ENCODE data around the gene GRM4.
A peak's percentile ranks its signal among the peaks of the same experiment; 100 is the strongest.

The GRM4 gene

DNA sequence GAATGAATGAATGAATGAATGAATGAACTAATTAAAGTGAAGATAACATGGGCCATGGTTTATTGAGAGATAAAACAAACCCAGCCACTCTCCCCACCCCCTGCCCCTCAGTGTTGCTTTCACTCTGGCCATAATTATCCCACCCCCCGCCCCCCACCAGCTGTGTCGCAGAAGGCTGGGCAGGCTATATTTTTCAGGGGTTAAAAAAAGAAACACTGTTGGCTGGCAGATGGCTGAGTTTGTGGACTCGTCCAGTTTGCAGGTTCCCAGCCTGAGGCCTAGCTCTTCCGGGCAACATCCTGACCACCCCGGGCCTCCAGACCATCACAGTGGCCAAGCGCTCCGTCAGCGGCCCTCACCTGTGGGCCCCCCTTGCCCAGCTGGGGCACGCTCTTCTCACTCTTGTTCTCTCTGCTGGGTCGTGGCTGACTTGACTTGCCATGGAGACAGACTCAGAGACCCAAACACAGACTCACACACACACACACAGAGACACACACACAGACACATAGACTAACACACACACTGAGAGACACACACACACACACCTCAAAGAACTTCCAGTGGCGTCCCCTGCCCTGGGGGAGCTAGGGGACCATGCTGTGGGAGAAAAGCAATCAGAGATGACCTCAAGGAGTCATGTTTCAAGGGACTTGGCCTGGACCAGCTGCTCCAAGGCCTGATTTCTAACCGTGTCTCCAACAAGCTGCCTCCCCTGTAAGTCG lies 2.2 kb upstream of the GRM4 start:
- H3K36me3 ChIP-seq (ENCODE audit: insufficient read depth, low read length) = no peaks in the 10 kb centered on the region
- H3K4me3 ChIP-seq (ENCODE audit: low read length) = no peak overlapping the region
- H3K27me3 ChIP-seq (ENCODE audit: insufficient read depth, low read length) = peaks cover 69% of the 10 kb centered on the region
- 76% methylated on average over 12 of the region's 13 CpGs for WGBS
- peaks cover 24% of the 10 kb centered on the region for H3K4me1 ChIP-seq (ENCODE audit: insufficient read depth, low read length)
- no peaks in the 10 kb centered on the region for H3K9me3 ChIP-seq (ENCODE audit: insufficient read depth, low read depth, low read length)
- H3K27ac ChIP-seq (ENCODE audit: low read depth, low read length) = no peak overlapping the region
- no peak overlapping the region for H3K9ac ChIP-seq (ENCODE audit: low read depth, low read length)

DNA sequence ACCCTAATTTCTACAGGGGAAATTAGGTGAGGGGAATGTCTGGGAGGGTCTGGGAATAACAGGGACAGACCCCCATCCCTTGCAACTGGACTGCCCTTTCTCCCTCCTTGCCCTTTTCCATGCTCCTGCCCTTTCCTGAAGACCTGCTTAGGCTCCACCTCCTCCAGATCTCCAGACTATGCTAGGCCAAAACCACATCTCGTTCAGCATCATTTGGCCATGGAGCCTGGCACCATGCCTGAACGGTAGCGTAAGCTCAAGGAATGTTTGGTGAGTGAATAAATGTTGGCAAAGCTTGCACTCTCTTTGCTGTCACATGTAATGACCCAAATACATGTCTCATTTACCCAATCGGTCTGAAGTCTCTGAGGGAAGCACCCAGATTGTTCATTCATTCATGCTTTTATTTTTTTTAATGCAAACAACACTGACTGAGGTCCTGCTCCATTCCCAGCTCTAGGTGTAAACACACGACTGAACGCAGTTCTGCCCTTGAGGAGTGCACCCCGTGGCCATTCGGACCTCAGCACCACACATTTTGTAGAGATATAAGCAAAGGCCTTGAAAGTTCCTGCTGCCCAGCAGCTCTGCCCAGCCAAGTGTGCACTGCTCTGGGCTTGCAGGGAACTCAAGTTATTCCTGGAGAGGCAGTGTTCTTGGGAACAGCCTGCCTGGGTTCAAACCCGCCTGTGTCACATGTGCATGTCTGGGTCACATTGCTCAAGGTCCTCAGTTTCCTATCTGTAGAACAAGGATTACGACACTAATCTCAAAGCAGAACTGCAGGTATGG lies 1.1 kb upstream of the GRM4 start:
- Histone ChIP-seq H3K27ac (ENCODE audit: low read depth, low read length) (no peak overlapping the region), H3K4me1 (ENCODE audit: insufficient read depth, low read length) (peaks cover 33% of the 10 kb centered on the region), H3K9ac (ENCODE audit: low read depth, low read length) (no peak overlapping the region), H3K9me3 (ENCODE audit: insufficient read depth, low read depth, low read length) (no peaks in the 10 kb centered on the region), H3K4me3 (ENCODE audit: low read length) (no peak overlapping the region), H3K36me3 (ENCODE audit: insufficient read depth, low read length) (no peaks in the 10 kb centered on the region), H3K27me3 (ENCODE audit: insufficient read depth, low read length) (peaks cover 69% of the 10 kb centered on the region)
- 86% methylated on average over 10 of the region's 10 CpGs for WGBS

DNA sequence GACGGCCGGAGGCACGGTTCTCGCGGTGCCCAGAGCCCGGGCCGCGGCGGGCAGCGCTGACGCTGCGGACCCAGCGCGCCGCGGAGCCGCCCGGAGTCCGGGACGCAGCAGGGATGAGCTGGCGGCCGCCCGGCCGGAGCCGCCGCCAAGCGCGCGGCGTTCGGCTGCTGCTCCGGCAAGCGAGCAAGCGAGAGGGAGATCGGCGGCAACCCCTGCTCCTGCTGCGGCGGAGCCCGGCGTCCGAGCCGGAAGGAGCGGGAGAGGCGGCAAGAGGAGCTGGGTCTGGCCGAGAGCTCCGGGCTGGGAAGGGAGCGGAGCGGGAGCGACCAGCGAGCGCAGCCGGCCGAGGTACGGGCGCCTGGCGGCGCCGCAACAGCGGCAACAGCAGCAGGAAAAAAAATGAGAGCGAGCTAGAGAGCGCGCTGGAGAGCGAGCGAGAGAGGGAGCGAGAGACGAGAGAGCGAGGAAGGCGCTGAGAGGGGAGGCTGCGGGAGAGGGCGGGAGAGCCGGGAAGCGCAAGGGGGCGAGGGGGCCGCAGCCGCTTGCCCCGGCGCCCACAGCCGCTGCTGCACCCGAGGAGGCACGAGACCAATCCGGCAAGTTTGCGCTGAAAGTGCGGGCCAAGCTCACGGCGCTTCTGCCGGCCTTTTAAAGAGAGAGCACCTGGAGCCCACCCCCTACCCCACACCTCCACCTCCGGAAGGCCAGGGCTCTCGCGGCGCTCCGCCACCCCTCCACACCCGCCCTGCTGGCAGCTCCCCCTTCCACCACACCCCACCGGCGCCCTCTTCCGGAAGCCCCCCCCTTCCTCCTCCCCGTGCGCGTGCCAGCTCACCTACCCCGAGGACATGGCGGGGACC lies 496 bp downstream of the GRM4 start:
- Histone ChIP-seq H3K9ac (ENCODE audit: low read depth, low read length) (peak overlapping the region; percentile 70), H3K27ac (ENCODE audit: low read depth, low read length) (peak overlapping the region; percentile 16; the same call in 1 of the 2 replicates), H3K4me3 (ENCODE audit: low read length) (peak overlapping the region; percentile 74), H3K4me1 (ENCODE audit: insufficient read depth, low read length) (peaks cover 40% of the 10 kb centered on the region), H3K27me3 (ENCODE audit: insufficient read depth, low read length) (peaks cover 55% of the 10 kb centered on the region), H3K36me3 (ENCODE audit: insufficient read depth, low read length) (no peaks in the 10 kb centered on the region), H3K9me3 (ENCODE audit: insufficient read depth, low read depth, low read length) (no peaks in the 10 kb centered on the region)
- WGBS = under 1% methylated on average over 100 of the region's 100 CpGs

DNA sequence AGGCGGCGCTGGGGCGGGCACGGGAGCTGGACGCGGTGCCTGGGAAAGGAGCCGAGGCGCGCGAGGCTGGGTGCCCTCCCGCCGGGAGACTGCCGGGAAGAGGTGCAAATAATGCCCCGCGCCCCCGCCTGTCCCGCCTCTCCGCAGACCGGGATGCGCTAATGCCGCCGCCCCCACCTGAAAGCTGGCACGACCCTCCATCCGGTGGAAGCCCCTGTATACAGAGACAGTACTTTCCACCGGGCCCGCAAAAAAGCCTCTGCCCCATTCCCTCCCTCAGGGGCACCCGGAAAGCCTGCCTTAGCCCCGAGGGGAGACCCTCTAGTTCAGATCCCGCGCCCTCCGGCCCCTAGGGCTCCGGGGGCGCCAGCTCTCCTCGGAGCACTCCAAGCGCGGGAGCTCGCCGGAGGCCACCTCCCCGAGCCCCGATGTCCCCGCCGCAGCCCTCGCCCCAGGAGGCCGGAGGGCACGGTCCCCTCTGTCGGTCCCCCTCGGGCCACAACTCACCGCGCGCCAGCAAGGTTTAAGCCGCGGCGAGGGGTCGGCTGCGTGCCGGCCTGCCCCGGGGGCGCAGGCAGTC lies 1.2 kb downstream of the GRM4 start:
- H3K4me1 ChIP-seq (ENCODE audit: insufficient read depth, low read length) = peaks cover 36% of the 10 kb centered on the region
- under 1% methylated on average over 58 of the region's 58 CpGs for WGBS

DNA sequence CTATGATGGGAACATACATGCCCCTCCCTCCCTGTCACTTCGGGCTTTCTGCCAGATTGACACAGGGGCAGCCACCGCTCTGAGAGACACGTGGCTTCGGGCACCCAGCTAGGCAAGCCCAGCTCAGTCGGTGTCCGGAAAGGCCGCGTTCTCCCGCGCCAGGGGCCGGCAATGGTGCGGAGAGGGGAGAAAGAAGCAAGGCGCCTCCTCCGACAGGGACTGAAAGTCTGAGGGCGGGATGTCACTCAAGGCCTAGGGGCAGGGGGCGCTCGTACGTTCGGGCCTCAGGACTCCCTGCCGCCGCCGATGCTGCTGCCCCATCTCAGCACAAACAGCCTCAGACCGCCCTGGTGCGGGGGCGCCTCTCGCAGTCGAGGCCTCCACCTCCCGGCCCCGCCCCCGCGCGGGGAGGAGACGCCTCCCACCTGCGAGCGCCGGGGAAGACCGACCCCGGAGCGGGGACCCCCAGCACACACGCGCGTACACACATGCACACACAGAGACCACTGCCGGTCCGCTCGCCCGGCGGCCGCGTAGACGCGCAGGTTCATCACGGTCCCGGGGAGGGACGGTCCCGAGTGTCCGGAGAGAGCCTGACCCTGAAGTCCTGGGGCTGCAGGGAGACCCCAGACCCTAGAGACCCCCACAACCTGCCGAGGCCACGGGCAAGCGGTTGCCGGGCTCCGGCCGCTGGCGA lies 1.9 kb downstream of the GRM4 start:
- Histone ChIP-seq H3K36me3 (ENCODE audit: insufficient read depth, low read length) (no peaks in the 10 kb centered on the region), H3K4me1 (ENCODE audit: insufficient read depth, low read length) (peaks cover 43% of the 10 kb centered on the region), H3K27me3 (ENCODE audit: insufficient read depth, low read length) (peaks cover 55% of the 10 kb centered on the region), H3K4me3 (ENCODE audit: low read length) (peak overlapping the region; percentile 74), H3K9ac (ENCODE audit: low read depth, low read length) (peak overlapping the region; percentile 70; the same call in 1 of the 2 replicates), H3K27ac (ENCODE audit: low read depth, low read length) (no peak overlapping the region), H3K9me3 (ENCODE audit: insufficient read depth, low read depth, low read length) (no peaks in the 10 kb centered on the region)
- under 1% methylated on average over 63 of the region's 63 CpGs for WGBS

More for the DNA sequence above, 1.2 kb downstream of the GRM4 start:
- peaks cover 55% of the 10 kb centered on the region for H3K27me3 ChIP-seq (ENCODE audit: insufficient read depth, low read length)
- H3K27ac ChIP-seq (ENCODE audit: low read depth, low read length) = no peak overlapping the region
- H3K9me3 ChIP-seq (ENCODE audit: insufficient read depth, low read depth, low read length) = no peaks in the 10 kb centered on the region
- H3K4me3 ChIP-seq (ENCODE audit: low read length) = peak overlapping the region; percentile 74
- H3K9ac ChIP-seq (ENCODE audit: low read depth, low read length) = peak overlapping the region; percentile 70; the same call in 1 of the 2 replicates
- no peaks in the 10 kb centered on the region for H3K36me3 ChIP-seq (ENCODE audit: insufficient read depth, low read length)

DNA sequence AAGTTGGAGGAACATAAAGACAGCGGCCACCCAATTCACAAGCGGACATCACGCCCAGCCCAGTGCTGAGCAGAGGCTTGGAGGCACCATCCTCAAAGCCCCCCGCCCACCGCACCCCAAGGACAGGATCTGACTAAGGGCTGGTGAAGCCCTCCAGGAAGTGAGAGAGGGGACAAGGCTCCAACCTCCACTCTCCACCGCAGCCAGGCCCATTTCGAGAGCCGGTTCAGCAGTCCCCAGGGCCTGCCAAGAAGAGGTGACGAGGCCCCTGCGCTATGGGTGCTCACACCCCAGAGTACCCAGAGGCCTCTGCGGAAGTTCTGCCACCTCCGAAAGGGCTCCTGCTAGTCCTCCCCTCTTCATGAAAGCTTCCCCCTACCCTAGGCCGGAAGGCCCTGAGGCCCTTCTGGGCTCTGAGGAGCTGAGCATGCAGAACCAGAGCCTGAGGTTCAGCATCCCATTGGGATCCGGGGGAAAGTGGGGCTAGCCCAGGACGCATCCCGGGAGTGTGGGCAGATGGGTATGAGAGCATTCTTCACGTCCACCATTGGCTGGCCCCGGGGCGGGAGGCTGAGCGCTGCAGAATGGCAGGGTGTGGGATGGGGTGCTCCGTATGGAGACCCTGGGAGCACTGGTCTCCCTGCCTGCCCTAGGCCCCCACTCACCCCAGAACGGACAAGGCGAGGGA lies 2.5 kb downstream of the GRM4 start:
- WGBS = 59% methylated on average over 23 of the region's 23 CpGs
- Histone ChIP-seq H3K4me3 (ENCODE audit: low read length) (peak overlapping the region; percentile 74), H3K27ac (ENCODE audit: low read depth, low read length) (no peak overlapping the region), H3K4me1 (ENCODE audit: insufficient read depth, low read length) (peaks cover 47% of the 10 kb centered on the region), H3K9me3 (ENCODE audit: insufficient read depth, low read depth, low read length) (no peaks in the 10 kb centered on the region), H3K9ac (ENCODE audit: low read depth, low read length) (no peak overlapping the region), H3K27me3 (ENCODE audit: insufficient read depth, low read length) (peaks cover 55% of the 10 kb centered on the region), H3K36me3 (ENCODE audit: insufficient read depth, low read length) (no peaks in the 10 kb centered on the region)

DNA sequence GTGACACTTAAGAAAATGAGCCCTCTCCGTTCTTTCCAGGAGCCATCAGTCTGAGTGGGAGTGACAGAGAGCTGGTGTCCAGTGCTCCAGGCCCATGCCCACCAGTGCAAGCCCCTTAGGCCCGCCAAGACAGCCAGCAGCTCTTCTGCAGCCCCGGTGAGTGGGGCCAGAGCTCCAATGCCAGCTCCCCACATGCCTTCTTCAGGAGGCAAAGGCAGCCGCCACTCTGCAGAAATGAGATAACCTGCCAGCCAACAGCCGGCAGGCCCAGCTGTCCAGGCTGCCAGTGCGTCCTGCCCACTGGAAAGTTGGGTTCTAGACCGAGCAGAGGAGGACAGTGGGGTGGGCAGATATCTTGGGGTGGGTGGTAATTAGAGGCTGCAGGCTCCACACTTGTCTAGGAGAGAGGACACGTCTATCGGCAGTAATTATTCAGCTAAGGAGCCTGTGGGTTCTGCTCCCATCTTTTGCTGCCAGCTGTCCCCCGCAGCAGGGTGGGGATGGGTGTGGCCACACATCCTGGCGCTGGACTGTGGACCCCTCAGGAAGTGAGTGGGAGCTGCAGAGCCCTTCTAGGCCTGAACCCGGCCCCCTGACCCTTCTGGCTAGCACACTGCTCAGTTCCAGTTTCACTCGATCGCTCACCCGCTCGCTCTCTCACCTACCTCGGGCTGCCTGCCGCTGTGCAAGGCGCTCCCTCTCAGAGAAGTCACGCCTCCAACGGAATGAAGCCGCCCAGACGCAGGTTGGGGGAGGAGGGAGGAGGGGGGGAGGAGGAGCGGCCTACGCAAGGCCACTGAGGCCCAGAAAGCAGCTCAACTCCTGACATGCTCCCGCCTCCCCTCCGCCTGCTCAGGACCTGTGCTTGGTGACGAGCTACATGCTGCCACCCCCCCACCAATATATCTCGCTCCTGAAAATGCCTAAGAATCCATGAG lies 3.6 kb downstream of the GRM4 start:
- peaks cover 52% of the 10 kb centered on the region for H3K27me3 ChIP-seq (ENCODE audit: insufficient read depth, low read length)

DNA sequence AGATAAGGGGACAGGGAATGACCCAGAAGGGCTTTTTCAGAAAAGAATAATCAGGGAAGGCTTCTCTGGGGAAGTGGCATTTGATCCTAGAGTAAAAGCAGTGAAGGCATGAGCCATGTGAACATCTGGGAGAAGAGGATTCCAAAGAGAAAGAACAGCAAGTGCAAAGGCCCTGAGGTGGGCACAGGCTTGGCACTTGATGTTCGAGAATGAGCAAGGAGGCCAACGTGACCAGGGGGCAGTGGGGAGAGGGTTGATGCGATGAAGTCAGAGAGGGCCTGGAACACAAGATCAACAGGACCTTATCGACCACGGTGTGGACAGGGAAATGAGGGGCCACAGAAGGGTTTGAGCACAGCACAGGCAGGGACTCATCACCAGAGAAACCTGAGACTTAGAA lies 5.8 kb downstream of the GRM4 start:
- H3K27me3 ChIP-seq (ENCODE audit: insufficient read depth, low read length) = peaks cover 29% of the 10 kb centered on the region
- H3K27ac ChIP-seq (ENCODE audit: low read depth, low read length) = no peak overlapping the region
- H3K9me3 ChIP-seq (ENCODE audit: insufficient read depth, low read depth, low read length) = no peaks in the 10 kb centered on the region
- no peak overlapping the region for H3K9ac ChIP-seq (ENCODE audit: low read depth, low read length)
- no peak overlapping the region for H3K4me3 ChIP-seq (ENCODE audit: low read length)
- 93% methylated on average over 5 of the region's 5 CpGs for WGBS
- H3K4me1 ChIP-seq (ENCODE audit: insufficient read depth, low read length) = peaks cover 53% of the 10 kb centered on the region
- no peaks in the 10 kb centered on the region for H3K36me3 ChIP-seq (ENCODE audit: insufficient read depth, low read length)

More for the DNA sequence above, 3.6 kb downstream of the GRM4 start:
- no peaks in the 10 kb centered on the region for H3K36me3 ChIP-seq (ENCODE audit: insufficient read depth, low read length)
- H3K4me1 ChIP-seq (ENCODE audit: insufficient read depth, low read length) = peaks cover 51% of the 10 kb centered on the region
- H3K27ac ChIP-seq (ENCODE audit: low read depth, low read length) = no peak overlapping the region
- 27% methylated on average over 29 of the region's 29 CpGs for WGBS
- peak overlapping the region; percentile 26 for H3K4me3 ChIP-seq (ENCODE audit: low read length)
- no peak overlapping the region for H3K9ac ChIP-seq (ENCODE audit: low read depth, low read length)
- no peaks in the 10 kb centered on the region for H3K9me3 ChIP-seq (ENCODE audit: insufficient read depth, low read depth, low read length)

DNA sequence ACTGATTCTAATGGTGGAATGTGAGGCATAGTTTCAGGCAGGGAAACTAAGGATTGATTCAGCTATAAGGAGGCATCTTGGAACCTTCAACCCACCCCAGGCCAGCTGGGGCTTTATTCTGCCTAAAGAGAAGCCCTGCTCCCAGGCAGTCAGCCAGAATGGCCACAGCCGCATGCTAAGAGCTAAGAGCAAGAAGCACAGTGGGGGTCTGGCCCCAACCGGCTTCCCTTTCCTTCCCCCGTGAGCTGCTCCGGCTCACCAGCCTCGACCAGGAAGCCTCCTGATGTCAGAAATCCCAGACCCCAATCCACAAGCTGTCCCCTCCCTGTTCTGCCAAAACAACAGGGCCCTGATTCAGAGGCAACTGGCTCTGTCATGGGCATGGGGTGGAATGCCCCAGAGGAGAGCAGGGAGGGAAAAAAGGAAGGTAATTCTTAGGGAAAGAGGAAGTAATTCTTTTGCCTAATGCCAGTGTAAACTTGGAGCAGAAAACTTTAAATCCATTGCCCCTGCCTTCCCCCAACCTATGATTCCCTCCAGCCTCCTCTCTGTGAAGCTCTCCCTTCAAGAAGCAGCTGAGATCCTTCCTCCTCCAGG lies 6.9 kb downstream of the GRM4 start:
- H3K4me3 ChIP-seq (ENCODE audit: low read length) = no peak overlapping the region
- no peaks in the 10 kb centered on the region for H3K9me3 ChIP-seq (ENCODE audit: insufficient read depth, low read depth, low read length)
- 8% methylated on average over 4 of the region's 5 CpGs for WGBS
- H3K27me3 ChIP-seq (ENCODE audit: insufficient read depth, low read length) = peaks cover 19% of the 10 kb centered on the region
- no peak overlapping the region; the same call in 1 of the 2 replicates for H3K9ac ChIP-seq (ENCODE audit: low read depth, low read length)
- H3K36me3 ChIP-seq (ENCODE audit: insufficient read depth, low read length) = no peaks in the 10 kb centered on the region
- peaks cover 53% of the 10 kb centered on the region for H3K4me1 ChIP-seq (ENCODE audit: insufficient read depth, low read length)
- peak overlapping the region; percentile 59; the same call in 1 of the 2 replicates for H3K27ac ChIP-seq (ENCODE audit: low read depth, low read length)

Data from HUES64 (cell line).